Natural killer cell (primary cell): Measurements from ENCODE around the gene DDRGK1. TPM values are rescaled to one million over a fixed set of nuclear protein-coding genes. Genes with fewer than 3 reads are reported as not detected.

Experiments
- ATAC-seq, 3 donors: fragments of 150-1000 bp in 2 of 3; fragments of 200-7000 bp in 1 of 3; cut with Tn5 transposase; 1 replicate in 1 of 3; 2 replicates in 2 of 3; pipeline ENCODE4 v1.10.0; 2021; ENCODE audit warnings: mild to moderate bottlenecking in 2 of 3, moderate library complexity in 2 of 3
- DNase-seq, 2 donors: peaks; one replicate each; pipeline versions ENCODE4 v3.0.0 to v3.0.0-alpha.2; 2013 to 2021; ENCODE audit warnings: mixed read lengths in 1 of 2
- H3K27ac ChIP-seq: one replicate; pipeline ENCODE4 v1.5.1; 2013; ENCODE audit warnings: mild to moderate bottlenecking, low read length
- H3K27me3 ChIP-seq: one replicate; pipeline ENCODE4 v1.6.1; 2013; ENCODE audit warnings: low read length; ENCODE audit not compliant: control insufficient read depth, insufficient read depth
- H3K36me3 ChIP-seq: one replicate; pipeline ENCODE4 v1.6.1; 2013; ENCODE audit warnings: low read length; ENCODE audit not compliant: control insufficient read depth, insufficient read depth
- H3K4me1 ChIP-seq: one replicate; pipeline ENCODE4 v1.6.1; 2013; ENCODE audit warnings: low read length; ENCODE audit not compliant: control insufficient read depth, insufficient read depth
- H3K4me3 ChIP-seq: one replicate; pipeline ENCODE4 v1.5.1; 2013; ENCODE audit warnings: low read length
- H3K9me3 ChIP-seq: one replicate; pipeline ENCODE4 v1.6.1; 2013; ENCODE audit warnings: low read length; ENCODE audit not compliant: control insufficient read depth, insufficient read depth
- H3K27ac Mint-ChIP-seq, 2 donors: one replicate each; pipeline ENCODE4 v1.8.0; 2022; ENCODE audit warnings: mild to moderate bottlenecking in 2 of 2, mixed read lengths in 2 of 2, moderate library complexity in 1 of 2
- H3K27me3 Mint-ChIP-seq, 2 donors: one replicate each; pipeline ENCODE4 v1.8.0; 2022; ENCODE audit warnings: low read depth in 2 of 2, mixed read lengths in 2 of 2
- H3K36me3 Mint-ChIP-seq: one replicate; pipeline ENCODE4 v1.8.0; 2022; ENCODE audit warnings: mixed read lengths
- H3K4me1 Mint-ChIP-seq, 2 donors: one replicate each; pipeline ENCODE4 v1.8.0; 2022; ENCODE audit warnings: mixed read lengths in 2 of 2
- H3K4me3 Mint-ChIP-seq: one replicate; pipeline ENCODE4 v1.8.0; 2022; ENCODE audit warnings: mild to moderate bottlenecking, moderate library complexity, mixed read lengths
- H3K9me3 Mint-ChIP-seq, 2 donors: one replicate each; pipeline ENCODE4 v1.8.0; 2022; ENCODE audit warnings: mixed read lengths in 2 of 2
- CTCF ChIP-seq: fragments of 200-600 bp; IDR thresholded peaks from one replicate; pipeline ENCODE4 v1.8.0; 2022; ENCODE audit warnings: antibody characterized with exemption
- WGBS: methylation state at CpG from one replicate; pipeline ENCODE4 v1.1.7; 2013; ENCODE audit warnings: missing lambda C conversion rate; ENCODE audit not compliant: insufficient coverage; 5-methylcytosine and 5-hydroxymethylcytosine counted together
- intact Hi-C: fragments of 100-400 bp; cut with micrococcal nuclease; formaldehyde crosslinking; loops from one replicate; pipeline ENCODE4 v1.14.2; 2022
- total RNA-seq, 4 donors: library from RNA; stranded (reverse); fragments of 120-200 nt in 1 of 4; gene quantifications; one replicate each; pipeline versions ENCODE4 v1.2.3 to v1.2.4, GENCODE V29; 2013 to 2022

The DDRGK1 gene
- total RNA-seq, 3 donors from 2014 or later (not counting 1 experiment from before 2014, with no cell fraction given), result 47.8 to 52.6 (median 52.4) TPM

- Histone ChIP-seq H3K4me3 (no peak overlapping the region), H3K4me1 (peaks cover 6% of the 10 kb centered on the region), H3K27me3 (no peaks in the 10 kb centered on the region), H3K27ac (no peak overlapping the region), H3K36me3 (peaks cover 2% of the 10 kb centered on the region), H3K9me3 (no peaks in the 10 kb centered on the region)
- no peak for TF ChIP-seq CTCF
- H3K27me3 Mint-ChIP-seq, result no peaks in the 10 kb centered on the region
- H3K36me3 Mint-ChIP-seq, result no peaks in the 10 kb centered on the region
- no peaks in the 10 kb centered on the region for H3K4me1 Mint-ChIP-seq
- WGBS, result 95% methylated on average over 36 of the region's 42 CpGs
- intact Hi-C loops, result no loop called here
- H3K9me3 Mint-ChIP-seq, result no peaks in the 10 kb centered on the region
- ATAC-seq, result no peak
- no peak for DNase-seq
- no peak overlapping the region for H3K4me3 Mint-ChIP-seq
- H3K27ac Mint-ChIP-seq, result no peak overlapping the region
Observed at GRCh38 chr20:3227936-3228749, 23.7 kb upstream of the DDRGK1 start.

- no peak for TF ChIP-seq CTCF
- H3K4me1 ChIP-seq, result peaks cover 12% of the 10 kb centered on the region
- H3K27ac Mint-ChIP-seq, result no peak overlapping the region
- no peaks in the 10 kb centered on the region for H3K36me3 Mint-ChIP-seq
- H3K4me1 Mint-ChIP-seq, result no peaks in the 10 kb centered on the region
- no peaks in the 10 kb centered on the region for H3K9me3 Mint-ChIP-seq
- no peak for ATAC-seq
- no peak for DNase-seq
- WGBS, result 81% methylated on average over 6 of the region's 7 CpGs
- no peaks in the 10 kb centered on the region for H3K27me3 Mint-ChIP-seq
- no peak overlapping the region for H3K27ac ChIP-seq
- H3K4me3 ChIP-seq, result no peak overlapping the region
- H3K27me3 ChIP-seq, result no peaks in the 10 kb centered on the region
- H3K9me3 ChIP-seq, result no peaks in the 10 kb centered on the region
- H3K4me3 Mint-ChIP-seq, result no peak overlapping the region
- intact Hi-C loops, result no loop called here
- H3K36me3 ChIP-seq, result peaks cover 5% of the 10 kb centered on the region
Observed at GRCh38 chr20:3227506-3227905, 23.0 kb upstream of the DDRGK1 start.

GRCh38 chr20:3226864-3227263, 22.4 kb upstream of the DDRGK1 start:
- Histone ChIP-seq H3K27me3 (no peaks in the 10 kb centered on the region), H3K27ac (no peak overlapping the region), H3K9me3 (no peaks in the 10 kb centered on the region), H3K4me3 (no peak overlapping the region), H3K36me3 (peaks cover 5% of the 10 kb centered on the region), H3K4me1 (peaks cover 15% of the 10 kb centered on the region)
- ATAC-seq (no peak), DNase-seq (no peak)
- WGBS, result 96% methylated on average over 14 of the region's 14 CpGs
- H3K4me3 Mint-ChIP-seq, result no peak overlapping the region
- H3K36me3 Mint-ChIP-seq, result no peaks in the 10 kb centered on the region
- H3K9me3 Mint-ChIP-seq, result no peaks in the 10 kb centered on the region
- intact Hi-C loops, result no loop called here
- H3K27me3 Mint-ChIP-seq, result no peaks in the 10 kb centered on the region
- H3K4me1 Mint-ChIP-seq, result no peaks in the 10 kb centered on the region
- H3K27ac Mint-ChIP-seq, result no peak overlapping the region
- no peak for TF ChIP-seq CTCF

- DNase-seq, result no peak
- no peak overlapping the region for H3K4me3 ChIP-seq
- H3K27me3 ChIP-seq, result no peaks in the 10 kb centered on the region
- 80% methylated on average over 10 of the region's 10 CpGs for WGBS
- no peak for ATAC-seq
- peaks cover 8% of the 10 kb centered on the region for H3K36me3 ChIP-seq
- TF ChIP-seq CTCF, result no peak
- peaks cover 15% of the 10 kb centered on the region for H3K4me1 ChIP-seq
- Mint-ChIP-seq H3K36me3 (peaks cover 4% of the 10 kb centered on the region), H3K4me1 (no peaks in the 10 kb centered on the region), H3K27me3 (no peaks in the 10 kb centered on the region), H3K27ac (no peak overlapping the region), H3K9me3 (no peaks in the 10 kb centered on the region), H3K4me3 (no peak overlapping the region)
- no peak overlapping the region for H3K27ac ChIP-seq
- H3K9me3 ChIP-seq, result no peaks in the 10 kb centered on the region
- intact Hi-C loops, result no loop called here
Observed at GRCh38 chr20:3226093-3226492, 21.6 kb upstream of the DDRGK1 start.
